ENCODE results near the gene LAMTOR3. TPM values are rescaled to one million over a fixed set of nuclear protein-coding genes. Genes with fewer than 3 reads are reported as not detected.

LAMTOR3 gene
- polyA plus RNA-seq, 1 experiment, result 17.6 TPM

DNA sequence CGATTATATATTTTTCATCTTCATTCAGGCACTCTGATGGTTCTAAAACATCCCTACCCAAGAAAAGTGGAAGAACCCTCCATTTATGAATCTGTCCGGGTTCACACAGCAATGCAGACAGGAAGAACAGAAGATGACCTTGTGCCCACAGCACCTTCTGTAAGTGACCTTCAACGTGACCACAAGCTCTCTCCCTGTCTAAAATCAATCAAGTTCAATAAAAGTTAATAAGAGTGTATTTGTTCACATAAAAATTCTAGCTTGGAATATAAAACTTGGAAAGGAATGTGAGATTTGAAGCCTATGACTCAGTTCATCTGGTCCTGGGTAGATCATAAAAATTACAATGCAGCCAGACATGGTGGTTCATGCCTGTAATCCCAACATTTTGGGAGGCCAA, 41.0 kb downstream of the LAMTOR3 start:
- POLR2A ChIA-PET, result no interaction called here
- DNase-seq (ENCODE audit: low read depth), result no peak
- CTCF ChIA-PET, result interaction anchor here (1.8 kb wide), 1 partner anchor 45 kb away, joined by 4 read pairs; no protein-coding TSS in a partner anchor
- no peak overlapping the region for H3K4me3 ChIP-seq (ENCODE audit: low read depth, low read length)
- H3K27me3 ChIP-seq (ENCODE audit: control insufficient read depth, insufficient read depth, low read length), result peaks cover 2% of the 10 kb centered on the region
- no peaks in the 10 kb centered on the region for H3K36me3 ChIP-seq (ENCODE audit: control insufficient read depth, insufficient read depth, low read length)
- TF ChIP-seq, protein P1, sequence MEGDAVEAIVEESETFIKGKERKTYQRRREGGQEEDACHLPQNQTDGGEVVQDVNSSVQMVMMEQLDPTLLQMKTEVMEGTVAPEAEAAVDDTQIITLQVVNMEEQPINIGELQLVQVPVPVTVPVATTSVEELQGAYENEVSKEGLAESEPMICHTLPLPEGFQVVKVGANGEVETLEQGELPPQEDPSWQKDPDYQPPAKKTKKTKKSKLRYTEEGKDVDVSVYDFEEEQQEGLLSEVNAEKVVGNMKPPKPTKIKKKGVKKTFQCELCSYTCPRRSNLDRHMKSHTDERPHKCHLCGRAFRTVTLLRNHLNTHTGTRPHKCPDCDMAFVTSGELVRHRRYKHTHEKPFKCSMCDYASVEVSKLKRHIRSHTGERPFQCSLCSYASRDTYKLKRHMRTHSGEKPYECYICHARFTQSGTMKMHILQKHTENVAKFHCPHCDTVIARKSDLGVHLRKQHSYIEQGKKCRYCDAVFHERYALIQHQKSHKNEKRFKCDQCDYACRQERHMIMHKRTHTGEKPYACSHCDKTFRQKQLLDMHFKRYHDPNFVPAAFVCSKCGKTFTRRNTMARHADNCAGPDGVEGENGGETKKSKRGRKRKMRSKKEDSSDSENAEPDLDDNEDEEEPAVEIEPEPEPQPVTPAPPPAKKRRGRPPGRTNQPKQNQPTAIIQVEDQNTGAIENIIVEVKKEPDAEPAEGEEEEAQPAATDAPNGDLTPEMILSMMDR (IDR thresholded peaks at IDR 0.05; ENCODE audit: insufficient read depth, low read depth, low read length), result no peak

DNA sequence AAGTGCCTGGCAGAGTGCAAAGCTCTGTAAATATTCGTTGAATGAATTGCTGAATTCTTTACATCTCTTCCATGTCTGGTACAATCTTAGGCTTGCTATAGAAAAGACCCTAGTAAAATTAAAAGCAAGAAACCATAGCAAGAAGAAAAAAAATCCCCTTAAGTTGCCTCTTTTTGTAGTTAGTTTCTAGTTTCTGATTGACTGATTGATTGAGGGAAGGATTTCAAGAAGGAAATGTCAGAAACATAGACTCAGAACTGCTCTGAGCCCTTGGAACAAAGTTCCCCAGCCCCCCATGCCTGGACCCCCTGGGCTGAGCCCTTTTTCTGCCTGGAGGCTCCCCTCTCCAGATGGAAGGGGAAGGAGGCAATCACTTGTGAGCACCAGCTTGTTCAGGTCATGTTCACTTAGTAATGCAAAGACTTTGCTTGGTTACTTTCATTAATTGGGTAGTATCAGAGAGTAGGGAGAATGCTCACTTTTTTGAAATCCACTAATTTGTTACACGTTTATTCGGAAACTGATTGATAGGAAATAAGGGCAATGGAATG, 42.0 kb downstream of the LAMTOR3 start:
- CTCF ChIA-PET, result no interaction called here
- no peaks in the 10 kb centered on the region for H3K36me3 ChIP-seq (ENCODE audit: control insufficient read depth, insufficient read depth, low read length)
- POLR2A ChIA-PET, result no interaction called here
- no peak for DNase-seq (ENCODE audit: low read depth)
- H3K4me3 ChIP-seq (ENCODE audit: low read depth, low read length), result no peak overlapping the region
- TF ChIP-seq, protein P1 (IDR thresholded peaks at IDR 0.05; ENCODE audit: insufficient read depth, low read depth, low read length), result no peak
- no peaks in the 10 kb centered on the region; the same call in 1 of the 2 replicates for H3K27me3 ChIP-seq (ENCODE audit: control insufficient read depth, insufficient read depth, low read length)

DNA sequence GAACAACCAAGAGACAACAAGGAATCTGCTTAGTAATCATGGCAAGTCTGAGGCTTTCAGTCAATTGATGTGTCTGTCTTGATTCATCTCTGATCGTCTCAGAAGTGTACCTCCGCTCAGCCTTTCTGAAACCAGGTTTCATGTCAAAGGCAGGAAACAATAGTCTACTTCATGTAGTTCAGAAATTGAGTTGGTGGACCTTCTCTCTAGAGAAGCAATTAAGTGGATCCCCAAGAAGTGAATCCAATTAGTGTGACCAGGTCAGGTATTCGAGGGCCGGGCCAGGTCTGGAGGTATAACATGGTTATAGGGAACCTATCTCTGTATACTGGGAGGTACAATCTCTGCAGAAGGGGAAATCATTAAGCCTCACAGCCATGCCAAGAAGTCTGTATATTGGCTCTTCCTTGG, 45.6 kb downstream of the LAMTOR3 start:
- Histone ChIP-seq H3K27me3 (ENCODE audit: control insufficient read depth, insufficient read depth, low read length) (no peaks in the 10 kb centered on the region), H3K4me3 (ENCODE audit: low read depth, low read length) (no peak overlapping the region), H3K36me3 (ENCODE audit: control insufficient read depth, insufficient read depth, low read length) (no peaks in the 10 kb centered on the region)
- TF ChIP-seq, protein P1 (IDR thresholded peaks at IDR 0.05; ENCODE audit: insufficient read depth, low read depth, low read length), result no peak
- no peak for DNase-seq (ENCODE audit: low read depth)
- CTCF ChIA-PET, result no interaction called here
- POLR2A ChIA-PET, result no interaction called here

DNA sequence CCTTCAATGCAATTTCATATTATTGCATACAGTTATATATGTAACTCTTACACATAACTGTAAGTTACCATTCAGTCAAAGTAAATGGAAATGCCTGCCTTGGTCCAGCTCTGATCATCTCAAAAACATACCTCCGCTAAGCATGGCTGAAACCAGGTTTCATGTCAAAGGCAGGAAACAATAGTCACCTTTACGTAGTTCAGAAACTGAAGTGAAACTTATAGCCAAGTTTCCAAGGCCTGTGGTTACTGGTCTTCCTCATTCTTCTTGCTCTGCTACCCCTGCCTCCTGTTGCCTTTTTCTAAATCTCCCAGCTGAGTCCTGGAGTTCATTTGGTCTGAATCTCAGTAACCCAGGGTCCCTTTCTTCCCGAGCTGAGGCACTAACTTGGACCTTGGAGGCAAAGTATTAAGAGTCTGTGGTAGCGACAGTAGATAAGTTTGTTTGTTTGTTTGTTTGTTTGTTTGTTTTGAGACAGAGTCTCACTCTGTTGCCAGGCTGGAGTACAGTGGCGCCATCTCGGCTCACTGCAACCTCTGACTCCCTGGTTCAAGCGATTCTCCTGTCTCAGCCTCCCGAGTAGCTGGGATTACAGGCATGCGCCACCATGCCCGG, 46.8 kb downstream of the LAMTOR3 start:
- DNase-seq (ENCODE audit: low read depth), result no peak
- Histone ChIP-seq H3K4me3 (ENCODE audit: low read depth, low read length) (no peak overlapping the region), H3K27me3 (ENCODE audit: control insufficient read depth, insufficient read depth, low read length) (no peaks in the 10 kb centered on the region), H3K36me3 (ENCODE audit: control insufficient read depth, insufficient read depth, low read length) (no peaks in the 10 kb centered on the region)
- TF ChIP-seq, protein P1 (IDR thresholded peaks at IDR 0.05; ENCODE audit: insufficient read depth, low read depth, low read length), result no peak
- ChIA-PET POLR2A (no interaction called here), CTCF (interaction anchor here (1.5 kb wide), 1 partner anchor 8 kb away, joined by 3 read pairs; no protein-coding TSS in a partner anchor)

DNA sequence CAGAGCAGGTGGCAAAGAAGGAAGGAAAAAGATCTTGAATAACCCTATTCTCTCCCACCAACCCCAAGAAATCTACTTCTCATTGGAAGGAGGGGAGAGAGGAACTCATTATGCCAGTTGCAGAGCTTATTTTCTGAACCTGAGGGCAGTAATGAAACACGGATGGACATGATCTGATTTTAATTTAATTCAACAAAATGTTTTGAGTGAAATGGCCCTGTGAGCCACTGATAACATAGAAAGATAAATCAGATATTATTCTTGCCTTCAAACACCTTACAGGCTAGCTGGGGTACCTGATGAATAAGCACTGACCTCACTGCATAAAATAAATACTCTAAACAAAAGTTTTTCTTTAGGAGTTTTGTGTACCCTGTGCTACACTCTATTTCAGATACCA, 47.3 kb downstream of the LAMTOR3 start:
- ChIA-PET CTCF (interaction anchor here (1.5 to 1.8 kb wide), 2 partner anchors 9 to 11 kb away, joined by 3 to 6 read pairs; no protein-coding TSS in a partner anchor), POLR2A (no interaction called here)
- no peaks in the 10 kb centered on the region for H3K36me3 ChIP-seq (ENCODE audit: control insufficient read depth, insufficient read depth, low read length)
- H3K4me3 ChIP-seq (ENCODE audit: low read depth, low read length), result no peak overlapping the region
- H3K27me3 ChIP-seq (ENCODE audit: control insufficient read depth, insufficient read depth, low read length), result no peaks in the 10 kb centered on the region
- TF ChIP-seq, protein P1 (IDR thresholded peaks at IDR 0.05; ENCODE audit: insufficient read depth, low read depth, low read length), result no peak
- DNase-seq (ENCODE audit: low read depth), result no peak

Data from BJ (cell line).